GM18520 (cell line): ENCODE measurements around the gene HOXC6.

Source experiments
- ATAC-seq: cut with Tn5 transposase; IDR thresholded peaks from one replicate; pipeline ENCODE4 v1.9.1; 2021; ENCODE audit not compliant: unreplicated experiment

The HOXC6 gene

GRCh38 chr12:54001283-54002187 lies 26.7 kb upstream of the HOXC6 start:
- ATAC-seq: no peak

GRCh38 chr12:54002278-54002914 lies 25.8 kb upstream of the HOXC6 start:
- ATAC-seq: no peak

GRCh38 chr12:54002915-54003389 lies 25.3 kb upstream of the HOXC6 start:
- ATAC-seq: no peak

- ATAC-seq: no peak
Observed at GRCh38 chr12:54003625-54004024, 24.6 kb upstream of the HOXC6 start.

- ATAC-seq: no peak
Observed at GRCh38 chr12:54004063-54004840, 24.0 kb upstream of the HOXC6 start.

- ATAC-seq: no peak
Observed at GRCh38 chr12:54004841-54005530, 23.3 kb upstream of the HOXC6 start.

- no peak for ATAC-seq
Observed at GRCh38 chr12:54005531-54005852, 22.7 kb upstream of the HOXC6 start.

GRCh38 chr12:54005853-54006558 lies 22.2 kb upstream of the HOXC6 start:
- peak; percentile 41 for ATAC-seq

GRCh38 chr12:54006559-54007220 lies 21.6 kb upstream of the HOXC6 start:
- no peak for ATAC-seq

- no peak for ATAC-seq
Observed at GRCh38 chr12:54007538-54008259, 20.5 kb upstream of the HOXC6 start.

- no peak for ATAC-seq
Observed at GRCh38 chr12:54008260-54008552, 20.0 kb upstream of the HOXC6 start.

GRCh38 chr12:54009171-54010052 lies 18.8 kb upstream of the HOXC6 start:
- no peak for ATAC-seq

GRCh38 chr12:54010053-54010971 lies 17.9 kb upstream of the HOXC6 start:
- ATAC-seq: no peak

GRCh38 chr12:54010972-54011664 lies 17.1 kb upstream of the HOXC6 start:
- no peak for ATAC-seq

GRCh38 chr12:54011665-54012532 lies 16.3 kb upstream of the HOXC6 start:
- no peak for ATAC-seq
